Left colon (tissue), 2 donors: ENCODE data around the gene CA5A. TPM values are rescaled to one million over a fixed set of nuclear protein-coding genes. Genes with fewer than 3 reads are reported as not detected.
"Not testable (repeated sequence)": the region's sequence is repeated elsewhere in the genome, so short reads cannot be mapped to it uniquely, and the experiment has no call there.

Experiments
- ATAC-seq: fragments of 200-7000 bp; cut with Tn5 transposase; one replicate; pipeline ENCODE4 v1.9.1; 2020; ENCODE audit warnings: mild to moderate bottlenecking, moderate library complexity
- DNase-seq, 2 donors: peaks; one replicate each; pipeline ENCODE4 v3.0.0-alpha.2; 2020
- intact Hi-C, 2 donors: fragments of 100-400 bp; cut with DNase I in 1 of 2; cut with micrococcal nuclease in 1 of 2; formaldehyde crosslinking; loops; one replicate each; pipeline versions ENCODE4 v1.11.2 to v1.14.0; 2022; cut with DNase I, micrococcal nuclease
- total RNA-seq, 2 donors: library from RNA; stranded (reverse); fragmentation: NEBNext Ultra II Directional; extraction: Animal tissue kit (Norgen Biotek cat#: 25700); gene quantifications; one replicate each; pipeline ENCODE4 v1.2.1, GENCODE V29; 2021
- donor health status: DM: no; HTN: no; CAD: no.
- donor health status: DM: yes; HTN: yes; CAD: no.

CA5A gene
- total RNA-seq, 2 donors from 2014 or later = not detected

- DNase-seq, ATAC-seq, intact Hi-C loops: not testable (repeated sequence)
Measured at GRCh38 chr16:87932475-87933139, 3.7 kb downstream of the CA5A start.

GRCh38 chr16:87931504-87931903 lies 4.8 kb downstream of the CA5A start:
- intact Hi-C loops = no loop called here
- ATAC-seq (no peak), DNase-seq (no peak)

GRCh38 chr16:87930456-87930855 lies 5.9 kb downstream of the CA5A start:
- no peak for DNase-seq
- no peak for ATAC-seq
- intact Hi-C loops = no loop called here

- ATAC-seq = no peak
- intact Hi-C loops = no loop called here
Measured at GRCh38 chr16:87929986-87930385, 6.3 kb downstream of the CA5A start.

GRCh38 chr16:87927195-87927562 lies 9.2 kb downstream of the CA5A start:
- intact Hi-C loops = no loop called here
- ATAC-seq (no peak), DNase-seq (no peak)

More at GRCh38 chr16:87929986-87930385, 6.3 kb downstream of the CA5A start:
- no peak for DNase-seq

GRCh38 chr16:87926246-87927194 lies 9.8 kb downstream of the CA5A start:
- intact Hi-C loops = no loop called here
- ATAC-seq (no peak), DNase-seq (no peak)

GRCh38 chr16:87924811-87925670 lies 11.3 kb downstream of the CA5A start:
- DNase-seq (no peak), ATAC-seq (no peak)
- intact Hi-C loops = no loop called here

- DNase-seq = no peak
- no peak for ATAC-seq
- intact Hi-C loops = no loop called here
Measured at GRCh38 chr16:87924041-87924810, 12.1 kb downstream of the CA5A start.

- ATAC-seq = no peak
- DNase-seq = no peak
- intact Hi-C loops = no loop called here
Measured at GRCh38 chr16:87922250-87922871, 14.0 kb downstream of the CA5A start.

GRCh38 chr16:87921236-87921773 lies 15.0 kb downstream of the CA5A start:
- DNase-seq (no peak), ATAC-seq (no peak)
- intact Hi-C loops = no loop called here

- intact Hi-C loops = no loop called here
- no peak for DNase-seq
- ATAC-seq = no peak
Measured at GRCh38 chr16:87919681-87919994, 16.7 kb downstream of the CA5A start.

GRCh38 chr16:87918866-87919680 lies 17.3 kb downstream of the CA5A start:
- DNase-seq = no peak
- ATAC-seq = no peak
- intact Hi-C loops = no loop called here

- ATAC-seq (no peak), DNase-seq (no peak)
- intact Hi-C loops = no loop called here
Measured at GRCh38 chr16:87918338-87918737, 18.0 kb downstream of the CA5A start.

- ATAC-seq (no peak), DNase-seq (no peak)
- intact Hi-C loops = no loop called here
Measured at GRCh38 chr16:87917503-87917902, 18.8 kb downstream of the CA5A start.

- intact Hi-C loops = no loop called here
- no peak for DNase-seq
- ATAC-seq = no peak
Measured at GRCh38 chr16:87914812-87915211, 21.5 kb downstream of the CA5A start.

- DNase-seq, intact Hi-C loops, ATAC-seq: not testable (repeated sequence)
Measured at GRCh38 chr16:87914021-87914725, 22.2 kb downstream of the CA5A start.

- ATAC-seq = not testable (repeated sequence)
Measured at GRCh38 chr16:87912691-87913090, 23.6 kb downstream of the CA5A start.

More at GRCh38 chr16:87912691-87913090, 23.6 kb downstream of the CA5A start:
- intact Hi-C loops, DNase-seq: not testable (repeated sequence)
